Lung (tissue), 12 donors: ENCODE data around the gene SLC39A5. TPM values are rescaled to one million over a fixed set of nuclear protein-coding genes. Genes with fewer than 3 reads are reported as not detected.

Source experiments
- ATAC-seq: fragments of 200-7000 bp; cut with Tn5 transposase; one replicate; pipeline ENCODE4 v1.9.1; 2020; ENCODE audit warnings: moderate number of reproducible peaks; ENCODE audit not compliant: insufficient read depth, low FRiP score
- DNase-seq, 3 donors: peaks; one replicate each; pipeline ENCODE4 v3.0.0-alpha.2; 2013 to 2017
- H3K27ac ChIP-seq, 2 donors: one replicate each; pipeline ENCODE4 v1.5.1; 2013; ENCODE audit warnings: mild to moderate bottlenecking in 2 of 2, moderate library complexity in 2 of 2, control low read depth in 1 of 2, inconsistent platforms in 1 of 2, low read depth in 1 of 2, low read length in 1 of 2
- H3K27me3 ChIP-seq, 3 donors: one replicate each; pipeline ENCODE4 v1.5.1; 2013; ENCODE audit warnings: low read length in 2 of 3; ENCODE audit not compliant: control insufficient read depth in 3 of 3, insufficient read depth in 3 of 3
- H3K36me3 ChIP-seq, 4 donors: one replicate each; pipeline ENCODE4 v1.5.1; 2013; ENCODE audit warnings: low read length in 4 of 4, mild to moderate bottlenecking in 1 of 4, moderate library complexity in 1 of 4; ENCODE audit not compliant: control insufficient read depth in 4 of 4, insufficient read depth in 4 of 4
- H3K4me1 ChIP-seq, 5 donors: one replicate each; pipeline ENCODE4 v1.5.1; 2013; ENCODE audit warnings: low read length in 5 of 5, mild to moderate bottlenecking in 2 of 5, moderate library complexity in 1 of 5; ENCODE audit not compliant: control insufficient read depth in 5 of 5, insufficient read depth in 5 of 5
- H3K4me3 ChIP-seq: one replicate; pipeline ENCODE4 v1.5.1; 2013; ENCODE audit warnings: mild to moderate bottlenecking, control low read depth, moderate library complexity
- H3K9ac ChIP-seq, 2 donors: one replicate each; pipeline ENCODE4 v1.5.1; 2013; ENCODE audit warnings: low read length in 2 of 2, control low read depth in 1 of 2; ENCODE audit not compliant: insufficient read depth in 1 of 2
- H3K9me3 ChIP-seq, 4 donors: one replicate each; pipeline ENCODE4 v1.5.1; 2013; ENCODE audit warnings: low read length in 3 of 4, mild to moderate bottlenecking in 1 of 4, moderate library complexity in 1 of 4; ENCODE audit not compliant: control insufficient read depth in 4 of 4, insufficient read depth in 3 of 4
- WGBS, 2 donors: extraction: QIAGEN DNeasy Blood & Tissue Kit; methylation state at CpG; one replicate each; pipeline ENCODE4 v1.1.7; 2013; 5-methylcytosine and 5-hydroxymethylcytosine counted together
- polyA plus RNA-seq, 2 donors: library from polyadenylated mRNA; stranded (reverse); fragments of 200-250 nt; gene quantifications; one replicate each; pipeline ENCODE4 v1.2.1, GENCODE V29; 2013
- total RNA-seq, 2 donors: library from RNA; depleted of rRNA in 1 of 2; stranded (reverse); fragments of >200 nt in 1 of 2; gene quantifications; one replicate each; pipeline ENCODE4 v1.2.1, GENCODE V29; 2014 to 2021
- TF ChIP-seq, protein P1 (sequence below): IDR thresholded peaks from 2 replicates; pipeline ENCODE4 v1.5.1; 2012; ENCODE audit warnings: mild to moderate bottlenecking; ENCODE audit errors: control extremely low read depth, extremely low read depth
- donor health status: control.
- donor health status: control.
- donor health status: Bipolar disorder and iron deficiency.
- donor health status: healthy.
- donor health status: DM: yes; HTN: yes; CAD: no.

The SLC39A5 gene
- total and polyA plus RNA-seq, 4 donors = 0.13 to 1.1 (median 0.45) TPM

DNA sequence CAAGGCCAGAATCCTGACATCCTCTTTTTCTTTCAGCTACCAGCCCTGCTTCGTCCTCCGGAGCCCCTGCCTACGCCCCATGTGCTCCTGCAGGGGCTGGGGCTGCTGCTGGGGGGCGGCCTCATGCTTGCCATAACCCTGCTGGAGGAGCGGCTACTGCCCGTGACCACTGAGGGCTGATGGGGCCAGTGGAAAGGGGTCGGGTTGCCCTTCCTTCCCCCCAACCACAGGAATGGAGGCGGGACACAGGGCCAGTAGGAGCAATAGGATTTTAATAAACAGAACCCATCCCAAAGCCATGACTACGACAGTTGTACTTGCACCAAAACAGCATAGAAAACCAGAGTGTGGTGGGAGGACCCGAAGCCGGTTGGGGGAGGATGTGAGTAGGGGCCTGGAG, 7.7 kb downstream of the SLC39A5 start:
- peaks cover 4 to 54% (median 15%) of the 10 kb centered on the region in 4 donors for H3K36me3 ChIP-seq
- WGBS, 2 donors = 79 to 84% methylated on average over 11 of the region's 11 CpGs
- TF ChIP-seq, protein P1, sequence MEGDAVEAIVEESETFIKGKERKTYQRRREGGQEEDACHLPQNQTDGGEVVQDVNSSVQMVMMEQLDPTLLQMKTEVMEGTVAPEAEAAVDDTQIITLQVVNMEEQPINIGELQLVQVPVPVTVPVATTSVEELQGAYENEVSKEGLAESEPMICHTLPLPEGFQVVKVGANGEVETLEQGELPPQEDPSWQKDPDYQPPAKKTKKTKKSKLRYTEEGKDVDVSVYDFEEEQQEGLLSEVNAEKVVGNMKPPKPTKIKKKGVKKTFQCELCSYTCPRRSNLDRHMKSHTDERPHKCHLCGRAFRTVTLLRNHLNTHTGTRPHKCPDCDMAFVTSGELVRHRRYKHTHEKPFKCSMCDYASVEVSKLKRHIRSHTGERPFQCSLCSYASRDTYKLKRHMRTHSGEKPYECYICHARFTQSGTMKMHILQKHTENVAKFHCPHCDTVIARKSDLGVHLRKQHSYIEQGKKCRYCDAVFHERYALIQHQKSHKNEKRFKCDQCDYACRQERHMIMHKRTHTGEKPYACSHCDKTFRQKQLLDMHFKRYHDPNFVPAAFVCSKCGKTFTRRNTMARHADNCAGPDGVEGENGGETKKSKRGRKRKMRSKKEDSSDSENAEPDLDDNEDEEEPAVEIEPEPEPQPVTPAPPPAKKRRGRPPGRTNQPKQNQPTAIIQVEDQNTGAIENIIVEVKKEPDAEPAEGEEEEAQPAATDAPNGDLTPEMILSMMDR = no peak
- no peaks in the 10 kb centered on the region for H3K9me3 ChIP-seq
- no peaks in the 10 kb centered on the region for H3K27me3 ChIP-seq
- ATAC-seq (no peak), DNase-seq (no peak)
- no peak overlapping the region for H3K4me3 ChIP-seq
- no peak overlapping the region for H3K27ac ChIP-seq
- H3K4me1 ChIP-seq = no peaks in the 10 kb centered on the region
- no peak overlapping the region for H3K9ac ChIP-seq

GRCh38 chr12:56241424-56242303, 11.8 kb downstream of the SLC39A5 start:
- DNase-seq (no peak), ATAC-seq (no peak)
- H3K4me1 ChIP-seq = peaks cover 0 to 8% (median 0%) of the 10 kb centered on the region in 5 donors
- H3K9me3 ChIP-seq = no peaks in the 10 kb centered on the region
- H3K27me3 ChIP-seq = no peaks in the 10 kb centered on the region
- H3K36me3 ChIP-seq = peaks cover 22 to 79% (median 33%) of the 10 kb centered on the region in 4 donors
- H3K9ac ChIP-seq = no peak overlapping the region
- TF ChIP-seq, protein P1 = no peak
- H3K4me3 ChIP-seq = no peak overlapping the region
- 83 to 92% methylated on average over 9 of the region's 9 CpGs for WGBS, 2 donors
- H3K27ac ChIP-seq = no peak overlapping the region

DNA sequence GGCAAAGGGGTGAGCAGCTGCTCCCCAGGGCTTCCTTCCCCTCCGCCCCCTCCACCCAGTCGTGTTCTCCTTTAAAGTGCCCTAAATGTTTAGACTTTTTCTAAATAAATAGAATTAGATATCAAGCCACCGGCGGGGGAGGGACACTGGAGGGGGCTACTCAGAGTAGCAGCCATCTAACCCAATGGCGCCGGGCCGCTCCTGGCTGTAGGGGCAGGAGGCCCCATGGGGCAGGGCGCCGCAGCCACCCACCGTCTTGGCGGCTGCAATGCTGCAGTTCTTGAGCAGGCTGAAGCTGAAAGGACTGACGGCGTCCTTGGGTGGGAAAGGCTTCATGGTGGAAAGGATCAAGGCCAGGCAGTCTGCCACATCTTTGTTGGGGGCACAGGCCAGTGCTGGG, 13.1 kb downstream of the SLC39A5 start:
- H3K36me3 ChIP-seq = peaks cover 28 to 75% (median 39%) of the 10 kb centered on the region in 4 donors
- peaks cover 0 to 8% (median 0%) of the 10 kb centered on the region in 5 donors for H3K4me1 ChIP-seq
- no peaks in the 10 kb centered on the region for H3K9me3 ChIP-seq
- DNase-seq = no peak
- ATAC-seq = no peak
- H3K27ac ChIP-seq = no peak overlapping the region
- H3K9ac ChIP-seq = no peak overlapping the region
- H3K4me3 ChIP-seq = no peak overlapping the region
- 87 to 89% methylated on average over 13 of the region's 13 CpGs for WGBS, 2 donors
- TF ChIP-seq, protein P1 = no peak
- H3K27me3 ChIP-seq = no peaks in the 10 kb centered on the region
